22Rv1 (cell line): ENCODE measurements around the gene PLIN5.

Source experiments
- H3K27ac ChIP-seq: fragments of 450-650 bp; 2 replicates; pipeline ENCODE4 v1.5.1; 2017
- ZFX ChIP-seq: fragments of 450-650 bp; IDR thresholded peaks from 2 replicates; pipeline ENCODE4 v1.6.1; 2017; ENCODE audit warnings: antibody characterized with exemption, borderline replicate concordance
- TF ChIP-seq, protein P1 (sequence below): fragments of 450-650 bp; IDR thresholded peaks from 2 replicates; pipeline ENCODE4 v1.5.1; 2017; ENCODE audit warnings: mild to moderate bottlenecking

Gene PLIN5

GRCh38 chr19:4497770-4498389 lies 37.1 kb downstream of the PLIN5 start:
- no peak for TF ChIP-seq ZFX
- TF ChIP-seq, protein P1, sequence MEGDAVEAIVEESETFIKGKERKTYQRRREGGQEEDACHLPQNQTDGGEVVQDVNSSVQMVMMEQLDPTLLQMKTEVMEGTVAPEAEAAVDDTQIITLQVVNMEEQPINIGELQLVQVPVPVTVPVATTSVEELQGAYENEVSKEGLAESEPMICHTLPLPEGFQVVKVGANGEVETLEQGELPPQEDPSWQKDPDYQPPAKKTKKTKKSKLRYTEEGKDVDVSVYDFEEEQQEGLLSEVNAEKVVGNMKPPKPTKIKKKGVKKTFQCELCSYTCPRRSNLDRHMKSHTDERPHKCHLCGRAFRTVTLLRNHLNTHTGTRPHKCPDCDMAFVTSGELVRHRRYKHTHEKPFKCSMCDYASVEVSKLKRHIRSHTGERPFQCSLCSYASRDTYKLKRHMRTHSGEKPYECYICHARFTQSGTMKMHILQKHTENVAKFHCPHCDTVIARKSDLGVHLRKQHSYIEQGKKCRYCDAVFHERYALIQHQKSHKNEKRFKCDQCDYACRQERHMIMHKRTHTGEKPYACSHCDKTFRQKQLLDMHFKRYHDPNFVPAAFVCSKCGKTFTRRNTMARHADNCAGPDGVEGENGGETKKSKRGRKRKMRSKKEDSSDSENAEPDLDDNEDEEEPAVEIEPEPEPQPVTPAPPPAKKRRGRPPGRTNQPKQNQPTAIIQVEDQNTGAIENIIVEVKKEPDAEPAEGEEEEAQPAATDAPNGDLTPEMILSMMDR, result no peak
- H3K27ac ChIP-seq, result no peak overlapping the region

DNA sequence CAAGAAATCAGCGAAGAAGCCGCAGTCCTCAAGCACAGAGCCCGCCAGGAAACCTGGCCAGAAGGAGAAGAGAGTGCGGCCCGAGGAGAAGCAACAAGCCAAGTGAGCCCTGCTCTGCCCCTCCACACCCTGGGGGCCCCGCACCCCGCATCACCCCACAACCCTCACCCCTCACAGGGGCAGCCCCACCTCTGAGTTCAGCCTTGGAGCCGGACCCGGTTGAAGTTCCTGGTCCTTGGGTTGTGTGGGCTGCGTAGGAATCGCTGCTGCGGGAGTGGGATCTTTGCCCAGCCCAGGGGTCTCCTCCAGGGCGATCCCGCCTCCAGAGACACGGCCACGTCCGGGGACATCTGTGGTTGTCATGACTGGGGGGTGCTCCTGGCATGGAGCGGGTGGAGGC lies 38.7 kb downstream of the PLIN5 start:
- no peak overlapping the region for H3K27ac ChIP-seq
- no peak for TF ChIP-seq ZFX
- TF ChIP-seq, protein P1, result no peak

- no peak overlapping the region for H3K27ac ChIP-seq
- no peak for TF ChIP-seq ZFX
- TF ChIP-seq, protein P1, result no peak
Observed at GRCh38 chr19:4495471-4495870, 39.6 kb downstream of the PLIN5 start.

- no peak overlapping the region for H3K27ac ChIP-seq
- TF ChIP-seq ZFX, result no peak
- TF ChIP-seq, protein P1, result no peak
Observed at GRCh38 chr19:4494691-4495064, 40.3 kb downstream of the PLIN5 start.

- no peak for TF ChIP-seq ZFX
- TF ChIP-seq, protein P1, result no peak
- H3K27ac ChIP-seq, result no peak overlapping the region
Observed at GRCh38 chr19:4493929-4494690, 40.9 kb downstream of the PLIN5 start.

DNA sequence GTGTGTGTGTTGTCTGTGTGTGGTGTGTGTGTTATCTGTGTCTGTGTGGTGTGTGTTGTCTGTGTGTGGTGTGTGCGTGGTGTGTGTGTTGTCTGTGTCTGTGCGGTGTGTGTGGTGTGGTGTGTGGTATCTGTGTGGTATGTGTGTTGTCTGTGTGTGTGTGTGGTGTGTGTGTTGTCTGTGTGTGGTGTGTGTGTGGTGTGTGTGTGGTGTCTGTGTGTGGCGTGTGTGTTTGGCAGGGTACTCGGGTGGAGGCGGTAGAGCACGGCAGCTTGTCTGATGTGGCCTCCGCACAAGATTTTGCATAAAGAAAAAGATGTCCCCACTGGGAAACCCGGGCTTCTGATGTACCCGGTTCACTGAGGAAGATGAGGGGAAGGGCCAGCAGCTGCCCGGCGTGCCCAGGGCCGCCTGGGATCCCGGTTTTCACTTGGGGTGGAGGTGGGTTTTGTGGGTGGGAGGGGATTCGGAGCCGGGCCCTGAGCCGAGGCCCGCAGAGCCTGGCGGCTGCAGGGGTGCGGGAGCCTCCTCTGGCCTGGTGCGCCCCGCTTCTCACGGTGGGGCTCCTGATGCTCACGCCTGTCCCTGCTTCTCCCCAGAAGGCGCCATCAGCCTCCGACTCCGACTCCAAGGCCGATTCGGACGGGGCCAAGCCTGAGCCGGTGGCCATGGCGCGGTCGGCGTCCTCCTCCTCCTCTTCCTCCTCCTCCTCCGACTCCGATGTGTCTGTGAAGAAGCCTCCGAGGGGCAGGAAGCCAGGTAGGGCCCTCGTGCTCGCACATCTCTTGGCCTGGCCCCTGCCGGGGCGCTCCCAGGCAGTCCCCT lies 41.7 kb downstream of the PLIN5 start:
- H3K27ac ChIP-seq, result no peak overlapping the region
- TF ChIP-seq, protein P1, result no peak
- no peak for TF ChIP-seq ZFX
